Brain microvascular endothelial cell (primary cell): ENCODE data around the gene POLR3F.

Source experiments
- DNase-seq: peaks from one replicate; pipeline ENCODE4 v3.0.0-alpha.2; 2020
- H3K27ac ChIP-seq: fragments of 250-450 bp; sonication (Bioruptor Pico); 2 replicates; pipeline ENCODE4 v1.5.1; 2020; ENCODE audit warnings: mild to moderate bottlenecking, moderate library complexity
- H3K27me3 ChIP-seq: fragments of 250-450 bp; sonication (Bioruptor Pico); replicated peaks from 2 replicates; pipeline ENCODE4 v1.5.1; 2020; ENCODE audit warnings: mild to moderate bottlenecking
- H3K36me3 ChIP-seq: fragments of 250-450 bp; sonication (Bioruptor Pico); replicated peaks from 2 replicates; pipeline ENCODE4 v1.5.1; 2020; ENCODE audit warnings: mild to moderate bottlenecking
- H3K4me3 ChIP-seq: 2 replicates; pipeline ENCODE4 v1.5.1; 2011; ENCODE audit warnings: low read depth, mild to moderate bottlenecking, control low read depth, low read length, moderate library complexity
- in situ Hi-C: cut with HindIII; loops from 2 replicates; pipeline ENCODE4 v1.10.0; 2017; ENCODE audit warnings: low sequenced_read_pairs, low pct_ligation_motif_present
- TF ChIP-seq, protein P1 (sequence below): IDR thresholded peaks from 2 replicates; pipeline ENCODE4 v1.5.1; 2011; ENCODE audit warnings: low read depth, mild to moderate bottlenecking, moderate library complexity, low read length, control low read depth, inconsistent platforms; ENCODE audit errors: missing control alignments

The POLR3F gene

DNA sequence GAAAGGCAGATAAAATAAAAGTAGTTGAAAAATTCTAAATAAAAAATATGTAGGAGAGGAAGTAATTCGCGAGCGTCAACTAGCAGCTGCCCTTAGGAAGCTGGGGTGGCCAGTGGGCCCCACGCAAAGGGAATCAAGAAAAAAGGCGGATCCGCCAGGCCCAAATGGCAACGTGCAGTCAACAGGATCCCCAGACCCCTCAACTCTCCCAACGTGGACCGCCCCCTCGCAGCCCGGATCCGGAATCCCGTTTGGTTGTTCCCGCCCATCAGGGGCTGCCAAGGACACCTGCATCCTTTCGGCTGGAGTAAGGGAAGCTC is 656 bp upstream of the POLR3F start:
- Histone ChIP-seq H3K27ac (no peak overlapping the region), H3K36me3 (peaks cover under 1% of the 10 kb centered on the region), H3K27me3 (no peaks in the 10 kb centered on the region), H3K4me3 (peak overlapping the region; percentile 94)
- TF ChIP-seq, protein P1, sequence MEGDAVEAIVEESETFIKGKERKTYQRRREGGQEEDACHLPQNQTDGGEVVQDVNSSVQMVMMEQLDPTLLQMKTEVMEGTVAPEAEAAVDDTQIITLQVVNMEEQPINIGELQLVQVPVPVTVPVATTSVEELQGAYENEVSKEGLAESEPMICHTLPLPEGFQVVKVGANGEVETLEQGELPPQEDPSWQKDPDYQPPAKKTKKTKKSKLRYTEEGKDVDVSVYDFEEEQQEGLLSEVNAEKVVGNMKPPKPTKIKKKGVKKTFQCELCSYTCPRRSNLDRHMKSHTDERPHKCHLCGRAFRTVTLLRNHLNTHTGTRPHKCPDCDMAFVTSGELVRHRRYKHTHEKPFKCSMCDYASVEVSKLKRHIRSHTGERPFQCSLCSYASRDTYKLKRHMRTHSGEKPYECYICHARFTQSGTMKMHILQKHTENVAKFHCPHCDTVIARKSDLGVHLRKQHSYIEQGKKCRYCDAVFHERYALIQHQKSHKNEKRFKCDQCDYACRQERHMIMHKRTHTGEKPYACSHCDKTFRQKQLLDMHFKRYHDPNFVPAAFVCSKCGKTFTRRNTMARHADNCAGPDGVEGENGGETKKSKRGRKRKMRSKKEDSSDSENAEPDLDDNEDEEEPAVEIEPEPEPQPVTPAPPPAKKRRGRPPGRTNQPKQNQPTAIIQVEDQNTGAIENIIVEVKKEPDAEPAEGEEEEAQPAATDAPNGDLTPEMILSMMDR, result no peak
- in situ Hi-C loops, result no loop called here
- DNase-seq, result no peak

DNA sequence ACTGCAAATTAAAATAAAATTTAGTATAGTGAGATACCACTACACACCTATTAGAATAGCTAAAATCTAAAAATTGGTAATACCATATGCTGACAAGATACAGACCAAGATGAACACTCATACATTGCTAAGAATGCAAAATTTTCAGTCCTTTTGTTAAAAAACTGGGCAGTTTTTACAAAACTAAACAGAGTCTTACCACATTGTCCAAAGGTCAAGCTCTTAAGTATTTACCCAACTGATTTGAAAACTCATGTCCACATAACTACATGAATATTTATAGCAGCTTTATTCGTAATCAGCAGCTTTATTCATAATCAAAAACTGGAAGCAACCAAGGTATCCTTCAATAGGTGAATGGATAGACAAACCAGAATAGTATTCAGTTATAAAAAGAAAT is 10.0 kb downstream of the POLR3F start:
- TF ChIP-seq, protein P1, result no peak
- in situ Hi-C loops, result no loop called here
- DNase-seq, result no peak
- no peak overlapping the region for H3K27ac ChIP-seq
- no peaks in the 10 kb centered on the region for H3K27me3 ChIP-seq
- H3K4me3 ChIP-seq, result no peak overlapping the region
- peaks cover 33% of the 10 kb centered on the region for H3K36me3 ChIP-seq

DNA sequence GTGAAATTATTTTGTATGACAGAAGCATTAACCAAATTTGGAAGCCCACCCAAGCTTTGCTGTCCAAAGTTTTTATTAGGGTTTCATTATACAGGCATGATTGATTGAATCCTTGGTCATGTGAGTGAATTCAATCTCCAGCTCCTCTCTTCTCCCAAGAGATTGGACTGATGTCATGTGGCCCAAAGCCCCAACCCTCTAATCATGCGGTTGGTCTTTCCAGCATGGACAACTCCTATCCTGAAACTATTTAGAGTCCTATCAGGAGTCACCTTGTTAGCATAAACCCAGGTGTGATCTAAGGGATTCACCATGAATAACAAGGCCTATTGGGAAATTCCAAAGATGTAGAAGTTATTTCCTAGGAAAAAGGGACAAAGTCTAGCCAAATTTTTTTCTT is 10.6 kb downstream of the POLR3F start:
- Histone ChIP-seq H3K27ac (no peak overlapping the region), H3K36me3 (peaks cover 36% of the 10 kb centered on the region), H3K4me3 (no peak overlapping the region), H3K27me3 (no peaks in the 10 kb centered on the region)
- in situ Hi-C loops, result no loop called here
- no peak for DNase-seq
- TF ChIP-seq, protein P1, result no peak

DNA sequence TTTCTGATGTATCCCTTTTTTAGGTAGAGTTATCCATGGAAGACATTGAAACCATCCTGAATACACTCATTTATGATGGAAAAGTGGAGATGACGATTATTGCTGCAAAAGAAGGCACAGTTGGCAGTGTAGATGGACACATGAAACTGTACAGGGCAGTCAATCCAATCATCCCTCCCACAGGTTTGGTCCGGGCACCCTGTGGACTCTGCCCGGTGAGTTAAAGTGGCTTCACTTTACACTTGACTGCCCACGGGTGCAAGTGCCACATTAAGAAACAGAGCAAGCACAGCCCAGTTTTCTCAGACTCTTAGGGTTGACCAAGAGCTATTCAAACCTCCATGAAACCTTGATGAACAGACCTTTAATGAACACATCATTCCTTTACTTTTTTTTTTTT is 14.4 kb downstream of the POLR3F start:
- Histone ChIP-seq H3K4me3 (no peak overlapping the region), H3K27me3 (no peaks in the 10 kb centered on the region), H3K27ac (no peak overlapping the region), H3K36me3 (peaks cover 23% of the 10 kb centered on the region)
- TF ChIP-seq, protein P1, result no peak
- DNase-seq, result no peak
- in situ Hi-C loops, result no loop called here

DNA sequence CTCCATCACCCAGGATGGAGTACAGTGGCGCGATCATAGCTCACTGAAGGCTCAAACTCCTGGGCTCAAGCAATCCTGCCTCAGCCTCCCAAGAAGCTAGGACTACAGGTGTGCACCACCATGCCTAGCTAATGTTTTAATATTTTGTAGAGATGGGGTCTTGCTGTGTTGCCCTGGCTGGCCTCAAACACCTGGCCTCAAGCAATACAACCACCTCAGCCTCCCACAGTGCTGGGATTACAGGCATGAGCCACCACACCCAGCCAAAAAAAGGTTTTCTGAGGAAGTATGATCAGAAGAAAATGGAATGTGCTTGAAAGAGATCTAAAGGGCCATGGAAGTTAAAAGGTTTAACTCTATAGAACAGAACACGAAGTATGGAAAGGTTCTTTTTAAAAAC is 21.1 kb downstream of the POLR3F start:
- no peak overlapping the region for H3K4me3 ChIP-seq
- TF ChIP-seq, protein P1, result no peak
- in situ Hi-C loops, result no loop called here
- no peak overlapping the region for H3K27ac ChIP-seq
- H3K27me3 ChIP-seq, result no peaks in the 10 kb centered on the region
- no peak for DNase-seq
- H3K36me3 ChIP-seq, result peaks cover 5% of the 10 kb centered on the region

DNA sequence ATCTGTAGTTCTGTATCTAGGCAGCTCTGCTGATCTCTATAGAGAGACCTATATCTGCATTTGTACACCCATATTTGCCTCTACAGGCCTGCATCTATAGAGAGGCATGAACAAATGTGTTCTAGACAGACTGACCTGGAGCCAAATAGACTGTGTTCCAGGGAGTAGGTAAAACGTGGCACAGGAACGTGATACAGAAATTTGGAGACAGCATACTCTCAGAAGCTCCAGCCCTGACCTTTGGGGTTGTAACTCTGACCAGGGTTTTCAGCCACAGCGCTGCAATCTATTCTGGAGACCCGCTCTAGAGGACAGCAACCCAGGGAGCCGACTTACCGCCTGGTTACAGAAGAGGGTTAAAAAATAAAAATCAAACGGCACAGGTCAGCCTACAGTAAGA is 28.9 kb downstream of the POLR3F start:
- no peak for DNase-seq
- in situ Hi-C loops, result no loop called here
- H3K36me3 ChIP-seq, result no peaks in the 10 kb centered on the region
- H3K4me3 ChIP-seq, result peak overlapping the region; percentile 93
- TF ChIP-seq, protein P1, result no peak
- H3K27ac ChIP-seq, result no peak overlapping the region
- H3K27me3 ChIP-seq, result no peaks in the 10 kb centered on the region
